Thyroid gland (tissue), 4 donors: ENCODE measurements around the gene UBXN7.

ENCODE experiments used
- CTCF ChIP-seq, 6 experiments: fragments of 200-600 bp in 3 of 6; fragments of 450-650 bp in 3 of 6; sonication (generic) in 3 of 6; IDR thresholded peaks; one replicate each; pipeline ENCODE4 v1.5.1; 2016 to 2019; ENCODE audit warnings: antibody characterized with exemption in 6 of 6, mild to moderate bottlenecking in 2 of 6, inconsistent platforms in 1 of 6, moderate library complexity in 1 of 6
- POLR2A ChIP-seq, 2 donors: fragments of 450-650 bp; IDR thresholded peaks; one replicate each; pipeline ENCODE4 v1.6.1; 2017; ENCODE audit warnings: antibody characterized with exemption in 2 of 2, mild to moderate bottlenecking in 2 of 2, moderate library complexity in 1 of 2

GRCh38 chr3:196378146-196378841, 53.9 kb downstream of the UBXN7 start:
- TF ChIP-seq POLR2A (IDR thresholded peaks at IDR 0.05) (no peak), CTCF (IDR thresholded peaks at IDR 0.05) (no peak)
